HG02759 (cell line): ENCODE results near the gene PLA2G2C.
"Not testable (repeated sequence)": the region's sequence is repeated elsewhere in the genome, so short reads cannot be mapped to it uniquely, and the experiment has no call there.

ENCODE experiments used
- ATAC-seq: cut with Tn5 transposase; IDR thresholded peaks from one replicate; pipeline ENCODE4 v1.9.1; 2021; ENCODE audit warnings: mild to moderate bottlenecking, moderate library complexity; ENCODE audit not compliant: unreplicated experiment

Gene PLA2G2C

GRCh38 chr1:20138346-20138745 is 48.0 kb downstream of the PLA2G2C start:
- ATAC-seq = no peak

GRCh38 chr1:20137604-20138003 is 48.7 kb downstream of the PLA2G2C start:
- ATAC-seq = no peak

GRCh38 chr1:20137055-20137454 is 49.3 kb downstream of the PLA2G2C start:
- no peak for ATAC-seq

GRCh38 chr1:20136249-20136648 is 50.1 kb downstream of the PLA2G2C start:
- no peak for ATAC-seq

GRCh38 chr1:20134995-20135394 is 51.3 kb downstream of the PLA2G2C start:
- ATAC-seq = no peak

- ATAC-seq = not testable (repeated sequence)
Observed at GRCh38 chr1:20130518-20130917, 55.8 kb downstream of the PLA2G2C start.

- no peak for ATAC-seq
Observed at GRCh38 chr1:20126806-20127440, 59.4 kb downstream of the PLA2G2C start.

GRCh38 chr1:20126041-20126805 is 60.1 kb downstream of the PLA2G2C start:
- peak; percentile 57 for ATAC-seq

- no peak for ATAC-seq
Observed at GRCh38 chr1:20125100-20125499, 61.2 kb downstream of the PLA2G2C start.

- no peak for ATAC-seq
Observed at GRCh38 chr1:20124456-20125057, 61.8 kb downstream of the PLA2G2C start.

GRCh38 chr1:20123722-20124455 is 62.4 kb downstream of the PLA2G2C start:
- no peak for ATAC-seq

GRCh38 chr1:20120796-20121195 is 65.5 kb downstream of the PLA2G2C start:
- ATAC-seq = no peak

- ATAC-seq = no peak
Observed at GRCh38 chr1:20119347-20119746, 67.0 kb downstream of the PLA2G2C start, which contains the start of gene PLA2G2D. PLA2G2D (minus strand) TSS chr1:20119536; CDS start chr1:20119498, 38 bp downstream.

GRCh38 chr1:20117236-20117635 is 69.1 kb downstream of the PLA2G2C start:
- no peak for ATAC-seq

- no peak for ATAC-seq
Observed at GRCh38 chr1:20115916-20116315, 70.4 kb downstream of the PLA2G2C start.

- ATAC-seq = no peak
Observed at GRCh38 chr1:20115479-20115878, 70.8 kb downstream of the PLA2G2C start.

- ATAC-seq = no peak
Observed at GRCh38 chr1:20114021-20114648, 72.2 kb downstream of the PLA2G2C start.
